Smooth muscle cell (in vitro differentiated cells): Measurements from ENCODE around the gene MRPL21. TPM values are rescaled to one million over a fixed set of nuclear protein-coding genes. Genes with fewer than 3 reads are reported as not detected.
"Not testable (repeated sequence)": the region's sequence is repeated elsewhere in the genome, so short reads cannot be mapped to it uniquely, and the experiment has no call there.

Experiments
- DNase-seq: peaks from one replicate; lab custom pipeline; 2025; ENCODE audit not compliant: unreplicated experiment; lab: John Stamatoyannopoulos, UW
- H2AFZ ChIP-seq: fragments of 200-600 bp; sonication (generic); 2 replicates; pipeline ENCODE4 v1.6.0; 2016; ENCODE audit warnings: antibody characterized with exemption, low read depth, mild to moderate bottlenecking
- H3F3A ChIP-seq: fragments of 200-600 bp; sonication (generic); 2 replicates; pipeline ENCODE4 v1.6.0; 2017; ENCODE audit warnings: antibody characterized with exemption, low read depth
- H3K27ac ChIP-seq: fragments of 200-600 bp; sonication (generic); 2 replicates; pipeline ENCODE4 v1.5.1; 2016; ENCODE audit warnings: low read depth, mild to moderate bottlenecking
- H3K27me3 ChIP-seq: fragments of 200-600 bp; sonication (generic); 2 replicates; pipeline ENCODE4 v1.6.1; 2016; ENCODE audit warnings: low read depth, mild to moderate bottlenecking
- H3K36me3 ChIP-seq: fragments of 200-600 bp; sonication (generic); 2 replicates; pipeline ENCODE4 v1.5.1; 2016; ENCODE audit warnings: low read depth
- H3K4me1 ChIP-seq: fragments of 200-600 bp; sonication (generic); 2 replicates; pipeline ENCODE4 v1.5.1; 2016; ENCODE audit warnings: low read depth
- H3K4me2 ChIP-seq: fragments of 200-600 bp; sonication (generic); 2 replicates; pipeline ENCODE4 v1.6.0; 2016; ENCODE audit warnings: mild to moderate bottlenecking
- H3K4me3 ChIP-seq: fragments of 200-600 bp; sonication (generic); 2 replicates; pipeline ENCODE4 v1.5.1; 2016; ENCODE audit warnings: mild to moderate bottlenecking
- H3K79me2 ChIP-seq: fragments of 200-600 bp; sonication (generic); 2 replicates; pipeline ENCODE4 v1.6.0; 2016; ENCODE audit warnings: low read depth, mild to moderate bottlenecking
- H3K9ac ChIP-seq: fragments of 200-600 bp; sonication (generic); 2 replicates; pipeline ENCODE4 v1.6.0; 2016; ENCODE audit warnings: low read depth
- H3K9me3 ChIP-seq: fragments of 200-600 bp; sonication (generic); replicated peaks from 2 replicates; pipeline ENCODE4 v1.5.1; 2016; ENCODE audit warnings: low read depth
- H4K20me1 ChIP-seq: fragments of 200-600 bp; sonication (generic); 2 replicates; pipeline ENCODE4 v1.6.0; 2016; ENCODE audit warnings: low read depth
- WGBS: methylation state at CpG from one replicate; pipeline ENCODE4 v1.1.7; 2016; ENCODE audit warnings: low lambda C conversion rate; 5-methylcytosine and 5-hydroxymethylcytosine counted together
- polyA plus RNA-seq: library from polyadenylated mRNA; unstranded; fragments of >200 nt; fragmentation: Nextera tagmentation; extraction: Ambion mirVana; gene quantifications from 2 replicates; pipeline ENCODE4 v1.2.1, GENCODE V29; 2016
- total RNA-seq: library from RNA; depleted of rRNA; stranded (reverse); fragments of >200 nt; gene quantifications from 2 replicates; pipeline ENCODE4 v1.2.3, GENCODE V29; 2014
- TF ChIP-seq, protein P1 (sequence below): fragments of 200-600 bp; sonication (generic); IDR thresholded peaks from 2 replicates; pipeline ENCODE4 v1.5.1; 2017; ENCODE audit warnings: borderline replicate concordance, mild to moderate bottlenecking, antibody characterized with exemption; ENCODE audit not compliant: insufficient read depth, poor library complexity, severe bottlenecking

The MRPL21 gene
- total and polyA plus RNA-seq, 2 experiments from 2014 or later: 41.2 to 110 TPM

DNA sequence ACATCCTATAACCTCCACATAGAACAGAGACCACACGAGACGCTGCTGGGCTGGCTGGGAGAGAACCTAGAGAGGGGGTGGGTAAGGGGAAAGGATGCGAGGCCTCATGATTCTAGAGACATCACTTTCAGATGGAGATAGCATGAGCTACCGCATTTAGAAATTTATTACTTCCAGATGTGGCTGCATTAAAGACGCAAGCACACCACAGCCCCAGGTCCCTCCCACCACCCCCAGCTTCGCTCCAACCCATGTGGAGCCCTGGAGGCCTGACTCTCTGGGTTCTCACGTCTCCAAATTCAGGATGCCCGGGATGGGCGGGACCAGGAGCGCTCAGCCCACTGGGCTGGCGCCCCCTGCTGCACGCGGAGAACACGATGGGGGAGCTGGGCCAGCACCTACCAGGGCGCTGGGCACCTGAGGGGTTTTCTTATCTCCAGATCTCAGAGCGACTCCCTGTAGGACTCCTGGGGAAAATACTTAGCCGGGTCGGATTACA is 13.6 kb downstream of the MRPL21 start:
- WGBS: 41% methylated on average over 18 of the region's 18 CpGs
- TF ChIP-seq, protein P1, sequence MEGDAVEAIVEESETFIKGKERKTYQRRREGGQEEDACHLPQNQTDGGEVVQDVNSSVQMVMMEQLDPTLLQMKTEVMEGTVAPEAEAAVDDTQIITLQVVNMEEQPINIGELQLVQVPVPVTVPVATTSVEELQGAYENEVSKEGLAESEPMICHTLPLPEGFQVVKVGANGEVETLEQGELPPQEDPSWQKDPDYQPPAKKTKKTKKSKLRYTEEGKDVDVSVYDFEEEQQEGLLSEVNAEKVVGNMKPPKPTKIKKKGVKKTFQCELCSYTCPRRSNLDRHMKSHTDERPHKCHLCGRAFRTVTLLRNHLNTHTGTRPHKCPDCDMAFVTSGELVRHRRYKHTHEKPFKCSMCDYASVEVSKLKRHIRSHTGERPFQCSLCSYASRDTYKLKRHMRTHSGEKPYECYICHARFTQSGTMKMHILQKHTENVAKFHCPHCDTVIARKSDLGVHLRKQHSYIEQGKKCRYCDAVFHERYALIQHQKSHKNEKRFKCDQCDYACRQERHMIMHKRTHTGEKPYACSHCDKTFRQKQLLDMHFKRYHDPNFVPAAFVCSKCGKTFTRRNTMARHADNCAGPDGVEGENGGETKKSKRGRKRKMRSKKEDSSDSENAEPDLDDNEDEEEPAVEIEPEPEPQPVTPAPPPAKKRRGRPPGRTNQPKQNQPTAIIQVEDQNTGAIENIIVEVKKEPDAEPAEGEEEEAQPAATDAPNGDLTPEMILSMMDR: peak; percentile 45
- H3K79me2 ChIP-seq: no peaks in the 10 kb centered on the region
- no peaks in the 10 kb centered on the region for H3K36me3 ChIP-seq
- H4K20me1 ChIP-seq: no peaks in the 10 kb centered on the region
- H2AFZ ChIP-seq: no peak overlapping the region
- H3K4me2 ChIP-seq: no peak overlapping the region
- H3K27ac ChIP-seq: no peak overlapping the region
- DNase-seq: no peak
- H3K27me3 ChIP-seq: no peaks in the 10 kb centered on the region
- no peak overlapping the region for H3K4me3 ChIP-seq
- H3K9me3 ChIP-seq: no peaks in the 10 kb centered on the region
- H3K9ac ChIP-seq: no peak overlapping the region
- no peaks in the 10 kb centered on the region for H3F3A ChIP-seq
- H3K4me1 ChIP-seq: no peaks in the 10 kb centered on the region

- H3K4me1 ChIP-seq, H3K4me2 ChIP-seq, H3K27ac ChIP-seq, H3K27me3 ChIP-seq, DNase-seq, H3K36me3 ChIP-seq, H2AFZ ChIP-seq, H3F3A ChIP-seq, H3K9me3 ChIP-seq, H3K9ac ChIP-seq, H3K79me2 ChIP-seq, H3K4me3 ChIP-seq, H4K20me1 ChIP-seq: not testable (repeated sequence)
- 96% methylated on average over 15 of the region's 15 CpGs for WGBS
These were observed 18.8 kb downstream of the MRPL21 start for GRCh38 chr11:68884827-68885226.

GRCh38 chr11:68882391-68882790 is 21.2 kb downstream of the MRPL21 start:
- Histone ChIP-seq H3K36me3 (no peaks in the 10 kb centered on the region), H3K4me1 (no peaks in the 10 kb centered on the region), H3F3A (no peaks in the 10 kb centered on the region), H3K27ac (no peak overlapping the region), H2AFZ (no peak overlapping the region), H3K4me3 (no peak overlapping the region), H3K79me2 (no peaks in the 10 kb centered on the region), H3K27me3 (no peaks in the 10 kb centered on the region), H4K20me1 (no peaks in the 10 kb centered on the region), H3K9me3 (no peaks in the 10 kb centered on the region), H3K9ac (no peak overlapping the region), H3K4me2 (no peak overlapping the region)
- TF ChIP-seq, protein P1: no peak
- WGBS: 91% methylated on average over 12 of the region's 13 CpGs
- no peak for DNase-seq

- no peaks in the 10 kb centered on the region for H3K27me3 ChIP-seq
- WGBS: 97% methylated on average over 2 of the region's 2 CpGs
- H3F3A ChIP-seq: no peaks in the 10 kb centered on the region
- no peak overlapping the region for H3K9ac ChIP-seq
- H3K27ac ChIP-seq: no peak overlapping the region
- no peaks in the 10 kb centered on the region for H3K9me3 ChIP-seq
- no peak overlapping the region for H2AFZ ChIP-seq
- H3K36me3 ChIP-seq: no peaks in the 10 kb centered on the region
- no peak overlapping the region for H3K4me3 ChIP-seq
- no peak overlapping the region for H3K4me2 ChIP-seq
- no peaks in the 10 kb centered on the region for H4K20me1 ChIP-seq
- H3K79me2 ChIP-seq: no peaks in the 10 kb centered on the region
- DNase-seq: no peak
- H3K4me1 ChIP-seq: no peaks in the 10 kb centered on the region
- TF ChIP-seq, protein P1: no peak
These were observed 22.3 kb downstream of the MRPL21 start for GRCh38 chr11:68881320-68881719.
